Ascending aorta (tissue), 2 donors: ENCODE measurements around the gene PTMS. TPM values are rescaled to one million over a fixed set of nuclear protein-coding genes. Genes with fewer than 3 reads are reported as not detected.

ENCODE experiments used
- DNase-seq, 2 donors: peaks; one replicate each; pipeline ENCODE4 v3.0.0-alpha.2; 2019; ENCODE audit warnings: low spot score in 2 of 2
- H3K27ac ChIP-seq, 2 donors: fragments of 200-600 bp; sonication (generic); one replicate each; pipeline ENCODE4 v1.5.1; 2016 to 2017; ENCODE audit warnings: mild to moderate bottlenecking in 1 of 2
- H3K27me3 ChIP-seq: fragments of 200-600 bp; sonication (generic); one replicate; pipeline ENCODE4 v1.5.1; 2017
- H3K36me3 ChIP-seq, 2 donors: fragments of 200-600 bp; sonication (generic); one replicate each; pipeline ENCODE4 v1.5.1; 2016
- H3K4me1 ChIP-seq, 2 donors: fragments of 200-600 bp; sonication (generic); one replicate each; pipeline ENCODE4 v1.5.1; 2016 to 2017; ENCODE audit warnings: mild to moderate bottlenecking in 1 of 2
- H3K4me3 ChIP-seq, 2 donors: fragments of 200-600 bp; sonication (generic); one replicate each; pipeline ENCODE4 v1.5.1; 2016 to 2017; ENCODE audit warnings: mild to moderate bottlenecking in 1 of 2
- H3K9me3 ChIP-seq, 2 donors: fragments of 200-600 bp; sonication (generic); one replicate each; pipeline ENCODE4 v1.5.1; 2016
- intact Hi-C: fragments of 100-400 bp; cut with DNase I; formaldehyde crosslinking; loops from one replicate; pipeline ENCODE4 v1.15.1; 2023
- total RNA-seq: library from RNA; depleted of rRNA; stranded (reverse); fragments of >200 nt; gene quantifications from one replicate; pipeline ENCODE4 v1.1.0, GENCODE V29; 2016
- TF ChIP-seq, protein P1 (sequence below), 3 experiments: fragments of 200-600 bp in 2 of 3; fragments of 450-650 bp in 1 of 3; sonication (generic) in 2 of 3; IDR thresholded peaks; one replicate each; pipeline ENCODE4 v1.5.1; 2016 to 2019; ENCODE audit warnings: antibody characterized with exemption in 3 of 3, mild to moderate bottlenecking in 1 of 3, moderate library complexity in 1 of 3

PTMS gene
- total RNA-seq, 1 donor from 2014 or later = 361 TPM

DNA sequence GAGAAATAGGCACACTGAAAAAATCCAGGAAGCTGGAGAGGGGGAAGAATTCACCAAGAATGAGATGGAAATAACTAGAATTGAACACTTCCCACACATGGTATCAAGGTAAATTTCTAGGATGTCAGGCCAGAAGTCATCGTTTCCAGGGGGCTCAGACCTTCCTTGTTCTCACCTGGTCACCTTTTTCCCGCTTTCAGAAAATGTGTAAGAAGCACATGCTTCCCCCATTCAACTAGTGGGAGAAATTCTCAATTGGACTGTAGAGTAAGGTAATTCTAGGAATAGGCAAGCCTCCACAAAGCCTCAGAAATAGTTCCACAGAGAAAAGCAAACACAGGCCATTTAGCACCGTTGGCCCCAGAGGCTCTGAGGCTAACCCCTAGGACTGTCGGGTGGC, 2.8 kb upstream of the PTMS start:
- TF ChIP-seq, protein P1, sequence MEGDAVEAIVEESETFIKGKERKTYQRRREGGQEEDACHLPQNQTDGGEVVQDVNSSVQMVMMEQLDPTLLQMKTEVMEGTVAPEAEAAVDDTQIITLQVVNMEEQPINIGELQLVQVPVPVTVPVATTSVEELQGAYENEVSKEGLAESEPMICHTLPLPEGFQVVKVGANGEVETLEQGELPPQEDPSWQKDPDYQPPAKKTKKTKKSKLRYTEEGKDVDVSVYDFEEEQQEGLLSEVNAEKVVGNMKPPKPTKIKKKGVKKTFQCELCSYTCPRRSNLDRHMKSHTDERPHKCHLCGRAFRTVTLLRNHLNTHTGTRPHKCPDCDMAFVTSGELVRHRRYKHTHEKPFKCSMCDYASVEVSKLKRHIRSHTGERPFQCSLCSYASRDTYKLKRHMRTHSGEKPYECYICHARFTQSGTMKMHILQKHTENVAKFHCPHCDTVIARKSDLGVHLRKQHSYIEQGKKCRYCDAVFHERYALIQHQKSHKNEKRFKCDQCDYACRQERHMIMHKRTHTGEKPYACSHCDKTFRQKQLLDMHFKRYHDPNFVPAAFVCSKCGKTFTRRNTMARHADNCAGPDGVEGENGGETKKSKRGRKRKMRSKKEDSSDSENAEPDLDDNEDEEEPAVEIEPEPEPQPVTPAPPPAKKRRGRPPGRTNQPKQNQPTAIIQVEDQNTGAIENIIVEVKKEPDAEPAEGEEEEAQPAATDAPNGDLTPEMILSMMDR (IDR thresholded peaks at IDR 0.05) = no peak
- H3K9me3 ChIP-seq = no peaks in the 10 kb centered on the region
- peak overlapping the region in 1 of 2 donors; percentile 97 for H3K4me3 ChIP-seq
- peaks cover 6 to 21% of the 10 kb centered on the region in 2 donors for H3K4me1 ChIP-seq
- intact Hi-C loops = no loop called here
- H3K36me3 ChIP-seq = no peaks in the 10 kb centered on the region
- peak overlapping the region; percentile 84 to 97 for H3K27ac ChIP-seq
- DNase-seq = no peak
- no peaks in the 10 kb centered on the region for H3K27me3 ChIP-seq

DNA sequence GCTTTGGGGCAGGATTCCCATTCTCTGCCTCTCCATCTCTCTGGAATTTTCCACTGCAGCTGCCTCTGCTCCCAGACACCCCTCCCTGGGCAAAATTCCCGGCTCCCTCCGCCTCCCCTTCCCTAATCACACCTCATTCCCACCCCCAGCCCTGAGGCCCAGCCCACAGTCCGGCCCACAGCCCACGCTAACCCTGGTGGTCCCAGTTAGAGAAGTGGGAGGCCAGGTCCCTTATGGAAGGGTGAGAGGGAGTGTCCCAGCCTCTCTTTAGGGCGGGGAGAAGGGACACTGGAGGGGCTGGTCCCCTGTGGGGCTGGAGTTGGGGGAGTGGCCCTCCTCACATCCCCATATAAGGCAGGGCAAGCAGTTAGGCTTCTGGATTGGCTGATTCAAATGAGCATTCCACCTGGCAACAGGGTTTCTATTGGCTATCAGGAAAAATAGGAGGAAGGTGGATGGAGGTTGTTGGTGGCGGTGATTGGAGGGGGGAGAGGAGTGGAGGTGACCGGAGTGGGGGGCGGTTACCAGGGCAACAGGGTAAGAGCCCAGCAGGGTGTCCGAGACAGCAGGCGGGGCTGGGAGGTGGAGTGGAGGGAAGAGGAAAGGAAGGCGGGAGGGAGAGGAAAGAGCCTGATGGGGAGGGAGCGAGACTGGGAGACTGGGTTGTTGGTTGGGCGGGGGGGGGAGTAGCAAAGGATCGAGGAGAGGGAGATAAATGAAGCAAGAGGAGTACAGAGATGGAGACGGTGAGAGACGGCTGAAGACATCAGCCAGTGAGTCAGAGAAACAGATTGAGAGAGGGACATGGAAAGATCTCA, 1.9 kb upstream of the PTMS start:
- H3K36me3 ChIP-seq = no peaks in the 10 kb centered on the region
- intact Hi-C loops = loop anchor here (1.0 to 2.0 kb wide), 2 partner anchors 11 to 75 kb away; partner anchors contain the start of genes MLF2 and ZNF384
- H3K4me1 ChIP-seq = peaks cover 10 to 29% of the 10 kb centered on the region in 2 donors
- H3K4me3 ChIP-seq = peak overlapping the region; percentile 96 to 97
- no peaks in the 10 kb centered on the region for H3K27me3 ChIP-seq
- TF ChIP-seq, protein P1 (IDR thresholded peaks at IDR 0.05) = no peak
- no peaks in the 10 kb centered on the region for H3K9me3 ChIP-seq
- peak; percentile 85 to 96 for DNase-seq
- peak overlapping the region; percentile 84 to 97 for H3K27ac ChIP-seq

DNA sequence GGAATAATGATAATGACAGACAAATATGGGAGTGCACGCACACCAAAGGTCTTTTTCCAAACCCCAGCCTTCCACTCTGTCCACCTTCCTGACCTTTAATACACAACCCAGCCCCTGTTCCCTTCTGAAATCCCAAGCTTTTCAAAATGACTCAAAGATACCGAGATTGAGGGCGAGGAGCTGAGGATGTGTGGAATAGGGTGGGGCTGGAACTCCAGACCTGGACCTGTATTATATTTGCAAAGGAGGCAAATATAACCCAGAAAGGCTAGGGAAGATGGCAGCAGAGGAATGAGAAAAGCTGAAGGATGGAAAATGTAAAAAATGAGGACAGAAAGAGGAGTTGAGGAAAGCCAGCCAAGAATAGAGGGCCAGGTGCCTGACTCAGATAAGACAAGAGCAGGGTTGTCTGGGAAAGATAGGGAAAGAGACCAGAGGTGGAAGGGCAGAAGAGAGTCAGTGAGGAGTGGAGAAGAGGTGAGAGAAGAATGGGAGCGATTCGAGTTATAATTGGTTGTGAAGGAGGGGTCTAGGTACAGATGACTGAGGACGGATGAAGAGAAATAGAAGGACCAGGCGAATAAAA, 1.0 kb upstream of the PTMS start:
- DNase-seq = no peak
- Histone ChIP-seq H3K27me3 (no peaks in the 10 kb centered on the region), H3K36me3 (peaks cover 6 to 9% of the 10 kb centered on the region in 2 donors), H3K9me3 (no peaks in the 10 kb centered on the region), H3K27ac (peak overlapping the region; percentile 84 to 97), H3K4me3 (peak overlapping the region; percentile 96 to 97), H3K4me1 (peaks cover 10 to 33% of the 10 kb centered on the region in 2 donors)
- intact Hi-C loops = loop anchor here (1.0 to 5.0 kb wide), 4 partner anchors 76 to 213 kb away; partner anchors contain the start of genes ING4, USP5 and ZNF384
- TF ChIP-seq, protein P1 (IDR thresholded peaks at IDR 0.05) = no peak

DNA sequence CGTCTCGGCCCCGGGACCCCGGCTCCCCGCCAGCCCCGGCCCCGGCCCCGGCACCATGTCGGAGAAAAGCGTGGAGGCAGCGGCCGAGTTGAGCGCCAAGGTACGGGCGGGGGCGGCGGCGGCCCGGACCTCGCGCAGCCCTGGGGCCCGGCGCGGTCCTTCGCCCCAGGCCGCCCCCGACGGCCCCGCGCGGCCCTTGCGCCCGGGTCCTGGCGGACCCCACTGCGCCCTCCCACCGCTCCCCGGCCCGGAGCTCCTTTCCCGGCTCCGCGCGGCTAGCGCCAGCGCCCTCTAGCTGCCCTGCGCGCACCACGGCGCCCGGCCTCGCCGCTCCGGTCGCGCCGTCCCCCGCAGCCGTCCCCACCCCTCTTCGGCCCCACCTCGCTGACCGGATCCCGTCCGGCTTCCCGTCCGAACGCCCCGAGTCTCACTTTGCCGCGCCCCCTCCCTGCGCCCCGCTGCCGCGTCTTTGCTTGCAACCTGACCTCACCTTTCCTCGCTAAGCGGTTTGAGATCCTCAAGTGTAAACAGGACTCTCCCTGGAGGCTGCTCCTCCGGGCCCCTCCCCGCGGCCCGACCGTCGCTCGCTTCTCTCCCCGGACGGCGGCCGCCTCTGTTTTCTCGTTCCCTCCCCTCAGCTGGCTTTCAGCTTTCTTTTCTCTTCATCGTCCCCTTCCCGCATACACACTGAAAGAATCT, 637 bp downstream of the PTMS start:
- peak overlapping the region; percentile 84 to 97 for H3K27ac ChIP-seq
- peaks cover 13 to 18% of the 10 kb centered on the region in 2 donors for H3K36me3 ChIP-seq
- TF ChIP-seq, protein P1 (IDR thresholded peaks at IDR 0.05) = peak; percentile 22 to 93 (median 60)
- no peaks in the 10 kb centered on the region for H3K27me3 ChIP-seq
- no peaks in the 10 kb centered on the region for H3K9me3 ChIP-seq
- intact Hi-C loops = loop anchor here (1.0 to 5.0 kb wide), 3 partner anchors 12 to 214 kb away; partner anchors contain the start of gene ING4
- peak in 1 of 2 donors; percentile 88 for DNase-seq
- H3K4me3 ChIP-seq = peak overlapping the region; percentile 96 to 97
- H3K4me1 ChIP-seq = peaks cover 10 to 33% of the 10 kb centered on the region in 2 donors
